HAP-1 (cell line): Measurements from ENCODE around the gene GHRHR.
A peak's percentile ranks its signal among the peaks of the same experiment; 100 is the strongest.

Source experiments
- DNase-seq, 2 experiments: peaks; one replicate each; pipeline ENCODE4 v3.0.0-alpha.2; 2016 to 2020; ENCODE audit warnings: low spot score in 2 of 2
- H3K27me3 ChIP-seq: fragments of 250-450 bp; sonication (Bioruptor Pico); 2 replicates; pipeline ENCODE4 v1.5.1; 2020; ENCODE audit warnings: low read depth, mild to moderate bottlenecking, moderate library complexity
- H3K36me3 ChIP-seq: fragments of 250-450 bp; sonication (Bioruptor Pico); replicated peaks from 2 replicates; pipeline ENCODE4 v1.5.1; 2020; ENCODE audit warnings: mild to moderate bottlenecking
- H3K4me1 ChIP-seq: fragments of 250-450 bp; sonication (Bioruptor Pico); 2 replicates; pipeline ENCODE4 v1.5.1; 2020; ENCODE audit warnings: mild to moderate bottlenecking
- H3K4me3 ChIP-seq: fragments of 250-450 bp; sonication (Bioruptor Pico); 2 replicates; pipeline ENCODE4 v1.5.1; 2020; ENCODE audit warnings: mild to moderate bottlenecking, moderate library complexity
- H3K9me3 ChIP-seq: fragments of 250-450 bp; sonication (Bioruptor Pico); 2 replicates; pipeline ENCODE4 v1.5.1; 2020; ENCODE audit warnings: mild to moderate bottlenecking, moderate library complexity
- in situ Hi-C: fragments of 300-500 bp; cut with MboI; formaldehyde crosslinking; loops from 3 replicates; pipeline ENCODE4 v1.14.3; 2020; ENCODE audit warnings: low sequenced_read_pairs, inconsistent platforms, mixed read lengths

Gene GHRHR

DNA sequence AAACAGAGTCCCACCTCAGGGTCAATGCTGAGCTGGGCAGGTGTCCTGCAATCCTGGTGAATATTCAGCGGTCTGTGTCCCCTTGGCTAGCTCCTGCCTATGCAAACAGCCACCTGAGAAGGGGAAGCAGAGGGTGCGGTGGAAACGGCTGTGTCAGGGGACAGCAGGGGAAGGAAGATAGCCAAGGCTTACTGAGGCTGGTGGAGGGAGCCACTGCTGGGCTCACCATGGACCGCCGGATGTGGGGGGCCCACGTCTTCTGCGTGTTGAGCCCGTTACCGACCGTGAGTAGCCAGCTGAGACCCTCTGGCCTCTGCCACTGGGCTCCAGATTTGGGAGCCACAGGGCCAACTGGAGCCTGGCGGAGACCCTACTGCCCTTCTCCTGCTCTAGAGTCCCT, at the start of gene GHRHR:
Gene GHRHR (plus strand): TSS at position 112 of the 400 bp plus-strand sequence. CDS start 116 bp downstream, at position 228.
- Histone ChIP-seq H3K4me1 (no peaks in the 10 kb centered on the region), H3K36me3 (no peaks in the 10 kb centered on the region), H3K4me3 (no peak within 1 kb of the TSS), H3K27me3 (no peaks in the 10 kb centered on the region), H3K9me3 (no peaks in the 10 kb centered on the region)
- no peak for DNase-seq
- in situ Hi-C loops, result no loop called here

- DNase-seq, result no peak
- Histone ChIP-seq H3K4me1 (no peaks in the 10 kb centered on the region), H3K27me3 (no peaks in the 10 kb centered on the region), H3K36me3 (no peaks in the 10 kb centered on the region), H3K4me3 (no peak overlapping the region), H3K9me3 (no peaks in the 10 kb centered on the region)
- in situ Hi-C loops, result no loop called here
Measured at GRCh38 chr7:30914596-30914995, 49.2 kb upstream of the GHRHR start.

- H3K4me1 ChIP-seq, result no peaks in the 10 kb centered on the region
- DNase-seq, result no peak
- H3K36me3 ChIP-seq, result no peaks in the 10 kb centered on the region
- in situ Hi-C loops, result no loop called here
- no peaks in the 10 kb centered on the region for H3K27me3 ChIP-seq
- no peak overlapping the region for H3K4me3 ChIP-seq
- H3K9me3 ChIP-seq, result no peaks in the 10 kb centered on the region
Measured at GRCh38 chr7:30915005-30915601, 48.6 kb upstream of the GHRHR start.

DNA sequence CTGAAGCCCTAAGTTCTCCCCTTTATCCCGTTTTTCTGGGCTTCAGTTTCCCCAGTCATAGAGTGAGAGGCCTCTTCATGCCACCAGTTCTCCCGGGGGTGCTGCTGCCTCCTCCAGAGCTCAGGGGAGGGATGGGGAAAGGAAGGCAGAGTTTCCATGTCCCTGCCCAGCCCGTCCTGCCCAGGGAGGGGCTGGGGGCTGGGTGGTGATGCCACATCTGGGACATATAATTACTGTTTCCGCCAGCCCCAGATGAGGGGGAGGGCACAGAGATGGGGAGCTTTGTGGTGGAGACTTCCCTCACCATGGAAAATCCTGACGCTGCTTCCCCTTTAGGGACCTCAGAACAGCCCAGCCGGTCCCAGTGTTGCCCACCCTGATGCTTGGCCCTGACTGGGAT, 48.0 kb upstream of the GHRHR start:
- H3K27me3 ChIP-seq, result no peaks in the 10 kb centered on the region
- no peaks in the 10 kb centered on the region for H3K36me3 ChIP-seq
- DNase-seq, result no peak
- in situ Hi-C loops, result no loop called here
- no peaks in the 10 kb centered on the region for H3K9me3 ChIP-seq
- H3K4me1 ChIP-seq, result no peaks in the 10 kb centered on the region
- H3K4me3 ChIP-seq, result no peak overlapping the region

DNA sequence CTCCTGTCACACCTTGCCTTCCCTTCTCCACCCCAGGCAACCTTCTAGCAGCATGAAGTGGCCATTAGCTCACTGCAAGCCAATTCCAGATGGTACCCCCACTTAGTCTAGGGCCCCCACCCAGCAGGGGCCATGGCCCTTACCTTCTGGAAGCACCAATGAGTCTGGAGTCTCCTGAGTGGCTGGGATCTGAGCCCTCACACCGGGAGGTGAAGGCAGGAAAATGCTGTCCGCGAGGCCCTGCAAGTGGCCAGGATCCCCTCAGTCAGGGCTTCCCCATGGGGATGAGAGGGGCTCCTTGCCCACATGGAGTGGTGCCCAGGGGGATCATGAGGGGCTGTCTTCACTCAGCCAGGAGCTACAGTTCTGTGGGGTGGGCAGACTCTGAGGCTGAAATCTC, 47.5 kb upstream of the GHRHR start:
- no peaks in the 10 kb centered on the region for H3K9me3 ChIP-seq
- in situ Hi-C loops, result no loop called here
- no peaks in the 10 kb centered on the region for H3K36me3 ChIP-seq
- no peak for DNase-seq
- no peak overlapping the region for H3K4me3 ChIP-seq
- H3K4me1 ChIP-seq, result no peaks in the 10 kb centered on the region
- no peaks in the 10 kb centered on the region for H3K27me3 ChIP-seq

GRCh38 chr7:30916767-30917166, 47.0 kb upstream of the GHRHR start:
- no peak overlapping the region for H3K4me3 ChIP-seq
- DNase-seq, result no peak
- no peaks in the 10 kb centered on the region for H3K9me3 ChIP-seq
- H3K36me3 ChIP-seq, result no peaks in the 10 kb centered on the region
- in situ Hi-C loops, result no loop called here
- no peaks in the 10 kb centered on the region for H3K4me1 ChIP-seq
- H3K27me3 ChIP-seq, result no peaks in the 10 kb centered on the region

- Histone ChIP-seq H3K4me3 (no peak overlapping the region), H3K9me3 (no peaks in the 10 kb centered on the region), H3K27me3 (no peaks in the 10 kb centered on the region), H3K36me3 (no peaks in the 10 kb centered on the region), H3K4me1 (no peaks in the 10 kb centered on the region)
- DNase-seq, result no peak
- in situ Hi-C loops, result no loop called here
Measured at GRCh38 chr7:30917216-30917893, 46.4 kb upstream of the GHRHR start.

DNA sequence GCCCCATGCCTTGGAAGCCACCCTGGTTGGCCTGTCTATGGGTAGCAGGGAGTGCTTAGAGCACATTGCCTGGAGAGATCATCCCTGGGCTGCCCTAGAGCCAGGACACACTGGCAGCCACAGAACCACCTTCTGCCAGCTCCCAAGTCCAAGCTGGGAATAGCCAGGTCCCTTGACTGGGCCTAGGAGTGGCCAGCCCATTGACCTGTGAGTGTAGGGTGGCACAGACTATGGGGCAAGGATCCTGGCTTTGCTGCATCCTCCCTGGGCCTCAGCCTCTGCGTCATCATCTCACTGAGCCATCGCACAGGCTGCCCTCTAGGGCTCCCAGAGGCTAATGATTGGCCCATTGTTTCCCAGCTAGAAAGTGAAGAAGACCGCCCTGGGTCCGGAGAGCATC, 45.1 kb upstream of the GHRHR start:
- Histone ChIP-seq H3K4me3 (no peak overlapping the region), H3K36me3 (no peaks in the 10 kb centered on the region), H3K27me3 (no peaks in the 10 kb centered on the region), H3K4me1 (no peaks in the 10 kb centered on the region), H3K9me3 (no peaks in the 10 kb centered on the region)
- no peak for DNase-seq
- in situ Hi-C loops, result no loop called here

GRCh38 chr7:30920021-30920583, 43.7 kb upstream of the GHRHR start:
- no peak for DNase-seq
- Histone ChIP-seq H3K4me3 (no peak overlapping the region), H3K36me3 (no peaks in the 10 kb centered on the region), H3K4me1 (no peaks in the 10 kb centered on the region), H3K27me3 (no peaks in the 10 kb centered on the region), H3K9me3 (no peaks in the 10 kb centered on the region)
- in situ Hi-C loops, result no loop called here

GRCh38 chr7:30920584-30921539, 42.9 kb upstream of the GHRHR start:
- Histone ChIP-seq H3K9me3 (no peaks in the 10 kb centered on the region), H3K27me3 (no peaks in the 10 kb centered on the region), H3K4me3 (no peak overlapping the region), H3K4me1 (no peaks in the 10 kb centered on the region), H3K36me3 (no peaks in the 10 kb centered on the region)
- no peak for DNase-seq
- in situ Hi-C loops, result no loop called here

GRCh38 chr7:30921540-30922401, 42.0 kb upstream of the GHRHR start:
- Histone ChIP-seq H3K9me3 (no peaks in the 10 kb centered on the region), H3K4me3 (no peak overlapping the region), H3K36me3 (no peaks in the 10 kb centered on the region), H3K4me1 (no peaks in the 10 kb centered on the region), H3K27me3 (no peaks in the 10 kb centered on the region)
- DNase-seq, result peak in 1 of 2 experiments; percentile 3
- in situ Hi-C loops, result no loop called here

DNA sequence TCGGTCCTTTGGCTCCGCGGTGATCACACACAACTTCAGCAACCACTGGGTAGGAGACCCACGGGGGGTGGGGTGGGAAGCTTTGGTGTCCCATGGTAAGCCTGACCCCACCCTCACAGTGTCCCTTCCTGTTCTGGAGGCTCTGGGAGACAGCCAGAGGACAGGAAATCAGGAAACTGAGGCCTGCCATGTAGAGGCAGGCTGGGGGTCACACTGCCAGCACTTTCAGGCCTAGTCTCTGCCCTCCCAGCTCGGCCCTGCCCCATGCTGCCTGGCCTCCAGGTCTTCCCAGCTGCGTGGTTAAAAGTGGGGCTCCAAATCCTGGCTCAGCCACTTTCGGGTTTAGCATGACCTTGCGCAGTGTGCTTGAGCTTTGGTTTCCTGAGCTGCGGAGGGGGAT, 41.2 kb upstream of the GHRHR start:
- Histone ChIP-seq H3K36me3 (no peaks in the 10 kb centered on the region), H3K4me1 (no peaks in the 10 kb centered on the region), H3K27me3 (no peaks in the 10 kb centered on the region), H3K4me3 (no peak overlapping the region), H3K9me3 (no peaks in the 10 kb centered on the region)
- in situ Hi-C loops, result no loop called here
- DNase-seq, result peak in 1 of 2 experiments; percentile 3
